Vagina (tissue), 2 donors: ENCODE data around the gene KRT15. TPM values are rescaled to one million over a fixed set of nuclear protein-coding genes. Genes with fewer than 3 reads are reported as not detected.

ENCODE experiments used
- DNase-seq, 2 donors: peaks; one replicate each; pipeline ENCODE4 v3.0.0-alpha.2; 2017; ENCODE audit errors: extremely low spot score in 2 of 2
- H3K27ac ChIP-seq: fragments of 200-600 bp; sonication (generic); one replicate; pipeline ENCODE4 v1.5.1; 2019
- H3K27me3 ChIP-seq: fragments of 200-600 bp; sonication (generic); one replicate; pipeline ENCODE4 v1.5.1; 2019
- H3K36me3 ChIP-seq, 2 donors: fragments of 200-600 bp; sonication (generic); one replicate each; pipeline ENCODE4 v1.5.1; 2017 to 2019
- H3K4me1 ChIP-seq: fragments of 200-600 bp; sonication (generic); one replicate; pipeline ENCODE4 v1.5.1; 2019
- H3K4me3 ChIP-seq, 2 donors: fragments of 200-600 bp; sonication (generic); 1 replicate in 1 of 2; 2 replicates in 1 of 2; pipeline ENCODE4 v1.5.1; 2016 to 2019
- H3K9me3 ChIP-seq: fragments of 200-600 bp; sonication (generic); one replicate; pipeline ENCODE4 v1.5.1; 2019
- POLR2A ChIP-seq, 2 donors: fragments of 450-650 bp; IDR thresholded peaks; one replicate each; pipeline ENCODE4 v1.6.1; 2017; ENCODE audit warnings: antibody characterized with exemption in 2 of 2, mild to moderate bottlenecking in 2 of 2, moderate library complexity in 2 of 2
- POLR2AphosphoS5 ChIP-seq, 2 donors: sonication (generic); formaldehyde crosslinking; IDR thresholded peaks; one replicate each; pipeline ENCODE4 v1.9.0; 2017; ENCODE audit warnings: antibody characterized with exemption in 2 of 2, mild to moderate bottlenecking in 2 of 2, low read depth in 1 of 2; ENCODE audit not compliant: insufficient read depth in 1 of 2
- intact Hi-C: fragments of 100-400 bp; cut with DNase I; formaldehyde crosslinking; loops from one replicate; pipeline ENCODE4 v1.15.1; 2023
- total RNA-seq: library from RNA; depleted of rRNA; stranded (reverse); fragments of >200 nt; gene quantifications from one replicate; pipeline ENCODE4 v1.2.3, GENCODE V29; 2016
- TF ChIP-seq, protein P1 (sequence below), 3 experiments: fragments of 450-650 bp in 2 of 3; fragments of 200-600 bp in 1 of 3; sonication (generic) in 1 of 3; IDR thresholded peaks; one replicate each; pipeline ENCODE4 v1.5.1; 2017 to 2019; ENCODE audit warnings: antibody characterized with exemption in 3 of 3, mild to moderate bottlenecking in 2 of 3, moderate library complexity in 2 of 3

Gene KRT15
- total RNA-seq, 1 donor from 2014 or later, result 931 TPM

DNA sequence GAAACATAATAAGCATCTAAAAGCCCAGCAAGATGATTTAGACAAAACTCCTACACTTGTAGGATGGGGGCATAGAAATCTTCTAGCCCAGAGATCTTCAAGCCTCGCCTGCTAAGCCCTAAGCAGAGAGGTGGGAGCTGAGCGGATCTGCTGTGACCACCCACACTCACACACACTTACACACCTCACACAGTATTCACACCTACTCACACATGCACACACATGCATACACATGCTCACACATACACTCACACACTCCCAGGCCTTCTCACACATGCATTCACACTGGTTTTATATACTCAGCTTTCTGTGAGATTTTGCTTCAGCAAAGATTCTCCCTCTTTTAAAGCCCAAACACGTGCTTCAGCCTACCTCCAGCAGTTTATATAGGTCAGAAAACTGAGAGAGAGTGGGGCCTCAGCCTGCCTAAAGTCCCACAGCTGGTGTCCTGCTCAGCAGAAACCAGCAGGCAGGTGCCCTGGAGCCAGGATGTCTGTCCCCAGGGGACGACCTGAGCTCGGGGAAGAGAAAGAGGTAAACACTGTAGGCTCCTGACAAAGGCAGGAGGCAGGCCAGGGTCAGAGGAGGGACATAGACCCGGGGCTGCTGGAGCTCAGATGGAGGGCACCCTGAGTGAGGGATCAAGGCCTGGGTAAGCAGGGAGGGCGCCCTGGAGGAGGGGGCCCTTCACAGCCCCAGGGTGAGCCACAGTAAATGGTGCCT lies 21.4 kb upstream of the KRT15 start:
- H3K36me3 ChIP-seq, result no peaks in the 10 kb centered on the region
- H3K27ac ChIP-seq, result no peak overlapping the region
- DNase-seq, result no peak
- no peaks in the 10 kb centered on the region for H3K27me3 ChIP-seq
- TF ChIP-seq, protein P1, sequence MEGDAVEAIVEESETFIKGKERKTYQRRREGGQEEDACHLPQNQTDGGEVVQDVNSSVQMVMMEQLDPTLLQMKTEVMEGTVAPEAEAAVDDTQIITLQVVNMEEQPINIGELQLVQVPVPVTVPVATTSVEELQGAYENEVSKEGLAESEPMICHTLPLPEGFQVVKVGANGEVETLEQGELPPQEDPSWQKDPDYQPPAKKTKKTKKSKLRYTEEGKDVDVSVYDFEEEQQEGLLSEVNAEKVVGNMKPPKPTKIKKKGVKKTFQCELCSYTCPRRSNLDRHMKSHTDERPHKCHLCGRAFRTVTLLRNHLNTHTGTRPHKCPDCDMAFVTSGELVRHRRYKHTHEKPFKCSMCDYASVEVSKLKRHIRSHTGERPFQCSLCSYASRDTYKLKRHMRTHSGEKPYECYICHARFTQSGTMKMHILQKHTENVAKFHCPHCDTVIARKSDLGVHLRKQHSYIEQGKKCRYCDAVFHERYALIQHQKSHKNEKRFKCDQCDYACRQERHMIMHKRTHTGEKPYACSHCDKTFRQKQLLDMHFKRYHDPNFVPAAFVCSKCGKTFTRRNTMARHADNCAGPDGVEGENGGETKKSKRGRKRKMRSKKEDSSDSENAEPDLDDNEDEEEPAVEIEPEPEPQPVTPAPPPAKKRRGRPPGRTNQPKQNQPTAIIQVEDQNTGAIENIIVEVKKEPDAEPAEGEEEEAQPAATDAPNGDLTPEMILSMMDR (IDR thresholded peaks at IDR 0.05), result no peak
- TF ChIP-seq POLR2A (IDR thresholded peaks at IDR 0.05), result no peak
- TF ChIP-seq POLR2AphosphoS5 (IDR thresholded peaks at IDR 0.05; ENCODE audit: insufficient read depth in 1 of 2, low read depth in 1 of 2), result no peak
- H3K4me1 ChIP-seq, result peaks cover 23% of the 10 kb centered on the region
- no peak overlapping the region for H3K4me3 ChIP-seq
- no peaks in the 10 kb centered on the region for H3K9me3 ChIP-seq
- intact Hi-C loops, result no loop called here

DNA sequence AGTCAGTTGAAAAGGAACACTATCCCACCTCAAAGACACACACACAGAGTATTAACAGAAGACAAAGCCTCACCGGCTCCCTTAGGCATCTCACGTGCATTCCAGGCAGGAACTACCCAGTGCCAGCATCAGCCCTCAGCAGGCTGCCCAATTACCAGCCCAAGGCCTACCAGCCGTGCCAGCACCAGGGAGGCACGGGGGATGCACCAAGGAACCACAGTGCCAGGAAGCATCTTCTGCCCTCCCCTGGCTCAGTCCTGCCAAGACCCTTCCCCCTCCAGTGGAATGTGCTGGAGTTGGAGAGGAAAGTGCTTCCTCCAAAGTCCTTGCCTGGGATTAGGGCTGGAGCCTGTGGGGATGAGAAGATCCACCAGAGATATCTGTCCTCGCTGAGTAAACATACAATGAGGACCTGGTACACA lies 20.4 kb upstream of the KRT15 start:
- Histone ChIP-seq H3K4me1 (peaks cover 23% of the 10 kb centered on the region), H3K27me3 (no peaks in the 10 kb centered on the region), H3K36me3 (no peaks in the 10 kb centered on the region), H3K9me3 (no peaks in the 10 kb centered on the region), H3K4me3 (no peak overlapping the region), H3K27ac (no peak overlapping the region)
- TF ChIP-seq POLR2A (IDR thresholded peaks at IDR 0.05) (no peak), POLR2AphosphoS5 (IDR thresholded peaks at IDR 0.05; ENCODE audit: insufficient read depth in 1 of 2, low read depth in 1 of 2) (no peak)
- TF ChIP-seq, protein P1 (IDR thresholded peaks at IDR 0.05), result no peak
- DNase-seq, result no peak
- intact Hi-C loops, result no loop called here

GRCh38 chr17:41538565-41538991 lies 19.9 kb upstream of the KRT15 start:
- Histone ChIP-seq H3K4me3 (no peak overlapping the region), H3K27me3 (no peaks in the 10 kb centered on the region), H3K4me1 (peaks cover 23% of the 10 kb centered on the region), H3K9me3 (no peaks in the 10 kb centered on the region), H3K36me3 (no peaks in the 10 kb centered on the region), H3K27ac (no peak overlapping the region)
- intact Hi-C loops, result no loop called here
- TF ChIP-seq POLR2AphosphoS5 (IDR thresholded peaks at IDR 0.05; ENCODE audit: insufficient read depth in 1 of 2, low read depth in 1 of 2) (no peak), POLR2A (IDR thresholded peaks at IDR 0.05) (no peak)
- TF ChIP-seq, protein P1 (IDR thresholded peaks at IDR 0.05), result no peak
- DNase-seq, result no peak

DNA sequence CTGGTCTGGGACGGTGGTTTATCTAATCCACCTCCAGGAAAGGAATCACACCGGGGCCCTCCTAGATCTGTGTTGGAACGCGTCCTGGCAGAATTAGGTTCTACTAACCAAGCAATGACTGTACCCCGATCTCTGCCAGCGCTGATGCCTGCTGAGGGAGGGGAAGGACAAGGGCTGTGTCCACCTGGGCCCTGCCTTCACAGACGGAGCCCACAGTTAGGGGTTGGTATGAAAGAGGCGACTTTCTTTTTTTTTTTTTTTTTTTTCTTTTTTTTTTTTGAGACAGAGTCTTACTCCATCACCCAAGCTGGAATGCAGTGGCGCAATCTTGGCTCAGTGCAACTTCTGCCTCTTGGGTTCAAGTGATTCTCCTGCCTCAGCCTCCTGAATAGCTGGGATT lies 19.3 kb upstream of the KRT15 start:
- H3K9me3 ChIP-seq, result no peaks in the 10 kb centered on the region
- H3K4me3 ChIP-seq, result no peak overlapping the region
- H3K27me3 ChIP-seq, result no peaks in the 10 kb centered on the region
- TF ChIP-seq, protein P1 (IDR thresholded peaks at IDR 0.05), result no peak
- TF ChIP-seq POLR2A (IDR thresholded peaks at IDR 0.05) (no peak), POLR2AphosphoS5 (IDR thresholded peaks at IDR 0.05; ENCODE audit: insufficient read depth in 1 of 2, low read depth in 1 of 2) (no peak)
- H3K27ac ChIP-seq, result no peak overlapping the region
- peaks cover 23% of the 10 kb centered on the region for H3K4me1 ChIP-seq
- intact Hi-C loops, result no loop called here
- DNase-seq, result no peak
- no peaks in the 10 kb centered on the region for H3K36me3 ChIP-seq

DNA sequence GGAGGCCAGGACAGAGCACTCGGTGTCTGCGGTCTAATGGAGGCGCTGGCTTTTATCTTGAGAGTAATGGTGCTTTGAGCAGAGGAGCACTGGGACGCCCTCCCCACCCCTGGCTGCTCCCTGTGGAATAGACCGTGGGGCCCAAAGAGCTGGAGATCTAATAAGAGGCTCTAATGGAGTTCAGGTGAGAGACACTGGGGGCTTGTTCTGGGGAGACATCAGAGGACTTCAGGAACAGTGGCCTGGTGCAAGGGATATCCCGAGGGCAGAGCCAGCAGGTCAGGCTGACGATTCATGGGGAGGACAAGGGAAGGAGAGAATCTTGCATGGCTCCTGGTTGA lies 18.9 kb upstream of the KRT15 start:
- Histone ChIP-seq H3K4me1 (peaks cover 23% of the 10 kb centered on the region), H3K9me3 (no peaks in the 10 kb centered on the region), H3K36me3 (no peaks in the 10 kb centered on the region), H3K27ac (no peak overlapping the region), H3K27me3 (no peaks in the 10 kb centered on the region), H3K4me3 (no peak overlapping the region)
- intact Hi-C loops, result no loop called here
- TF ChIP-seq POLR2AphosphoS5 (IDR thresholded peaks at IDR 0.05; ENCODE audit: insufficient read depth in 1 of 2, low read depth in 1 of 2), result no peak
- TF ChIP-seq POLR2A (IDR thresholded peaks at IDR 0.05), result no peak
- TF ChIP-seq, protein P1 (IDR thresholded peaks at IDR 0.05), result no peak
- DNase-seq, result no peak
